ENCODE data around the gene ITGA3.
A peak's percentile ranks its signal among the peaks of the same experiment; 100 is the strongest.

Gene ITGA3

GRCh38 chr17:50075446-50076032 is 19.6 kb downstream of the ITGA3 start:
- DNase-seq = no peak

GRCh38 chr17:50076221-50076590 is 20.3 kb downstream of the ITGA3 start:
- DNase-seq = no peak

GRCh38 chr17:50076591-50077235 is 20.8 kb downstream of the ITGA3 start:
- DNase-seq = no peak

DNA sequence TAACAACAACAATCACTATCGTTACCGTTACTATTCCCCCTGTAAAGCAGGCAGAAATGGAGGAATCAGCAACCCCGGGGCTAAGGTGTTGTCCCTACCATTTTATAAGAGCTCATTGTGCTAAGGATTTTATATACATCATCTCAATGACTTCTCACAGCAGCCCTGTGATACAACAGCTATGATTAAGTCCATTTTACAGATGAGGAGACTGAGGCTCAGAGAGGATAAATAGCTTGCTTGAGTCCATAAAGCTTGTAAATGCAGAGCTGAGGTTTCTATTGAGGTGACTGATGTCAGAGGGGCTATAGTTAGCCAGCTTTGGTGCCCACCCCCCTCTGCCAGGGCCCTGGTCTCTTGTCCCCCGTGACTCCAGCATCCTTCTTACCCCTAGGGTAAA is 22.5 kb downstream of the ITGA3 start:
- DNase-seq = no peak

- peak; percentile 26 for DNase-seq
These were observed 23.6 kb downstream of the ITGA3 start for GRCh38 chr17:50079334-50080095.

DNA sequence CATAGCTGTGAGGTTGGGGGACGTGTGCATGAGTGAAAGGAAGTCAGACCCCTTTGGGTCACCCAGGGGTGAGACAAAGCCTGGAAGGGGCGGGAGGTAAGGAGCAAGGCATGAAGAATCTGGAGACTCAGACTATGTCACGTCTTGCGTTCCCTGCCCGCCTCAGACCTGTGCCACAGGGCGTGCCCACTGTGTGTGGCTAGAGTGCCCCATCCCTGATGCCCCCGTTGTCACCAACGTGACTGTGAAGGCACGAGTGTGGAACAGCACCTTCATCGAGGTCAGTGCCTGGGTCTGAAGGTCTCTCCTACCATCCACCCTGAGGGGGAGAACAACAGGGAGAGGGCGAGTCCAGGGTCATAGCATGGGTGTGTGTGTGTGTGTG is 24.2 kb downstream of the ITGA3 start:
- no peak for DNase-seq

DNA sequence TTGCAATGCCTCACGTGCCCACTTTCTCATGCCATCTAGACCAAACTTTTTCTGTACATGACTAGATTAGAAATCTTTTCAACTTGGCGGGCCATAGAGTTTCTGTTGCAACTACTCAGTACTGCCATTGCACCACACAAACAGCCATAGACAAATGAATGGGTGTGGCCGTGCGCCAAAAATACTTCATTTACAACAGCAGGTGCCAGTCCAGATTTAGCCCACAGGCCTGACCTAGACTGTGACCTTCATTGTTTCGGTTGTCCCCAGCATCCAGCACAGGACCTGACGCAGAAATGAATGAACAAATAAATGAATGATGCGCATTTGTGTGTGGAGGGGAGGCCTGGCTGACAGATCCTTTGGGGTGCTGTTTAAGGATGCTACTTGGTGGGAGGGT is 24.9 kb downstream of the ITGA3 start:
- DNase-seq = no peak

DNA sequence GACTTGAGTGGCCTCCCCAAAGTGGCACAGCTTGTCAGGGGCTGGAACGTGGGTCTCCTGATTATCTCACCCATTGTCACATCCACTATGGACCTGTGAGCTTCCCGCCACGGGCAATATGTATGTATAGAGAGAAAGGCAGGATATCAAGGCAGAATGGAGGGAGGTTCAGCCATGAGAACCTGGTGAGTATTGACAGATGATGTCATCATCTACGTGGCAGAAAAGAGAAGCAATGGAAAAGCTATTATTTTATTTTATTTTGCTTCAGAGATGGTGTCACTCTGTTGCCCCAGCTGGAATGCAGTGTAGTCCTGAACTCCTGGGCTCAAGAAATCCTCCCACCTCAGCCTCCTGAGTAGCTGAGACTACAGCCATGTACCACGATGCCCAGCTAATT is 25.8 kb downstream of the ITGA3 start:
- no peak for DNase-seq

- peak; percentile 89 for DNase-seq
These were observed 31.5 kb downstream of the ITGA3 start for GRCh38 chr17:50087246-50087911.

- no peak for DNase-seq
These were observed 32.0 kb downstream of the ITGA3 start for GRCh38 chr17:50087912-50088405.

DNA sequence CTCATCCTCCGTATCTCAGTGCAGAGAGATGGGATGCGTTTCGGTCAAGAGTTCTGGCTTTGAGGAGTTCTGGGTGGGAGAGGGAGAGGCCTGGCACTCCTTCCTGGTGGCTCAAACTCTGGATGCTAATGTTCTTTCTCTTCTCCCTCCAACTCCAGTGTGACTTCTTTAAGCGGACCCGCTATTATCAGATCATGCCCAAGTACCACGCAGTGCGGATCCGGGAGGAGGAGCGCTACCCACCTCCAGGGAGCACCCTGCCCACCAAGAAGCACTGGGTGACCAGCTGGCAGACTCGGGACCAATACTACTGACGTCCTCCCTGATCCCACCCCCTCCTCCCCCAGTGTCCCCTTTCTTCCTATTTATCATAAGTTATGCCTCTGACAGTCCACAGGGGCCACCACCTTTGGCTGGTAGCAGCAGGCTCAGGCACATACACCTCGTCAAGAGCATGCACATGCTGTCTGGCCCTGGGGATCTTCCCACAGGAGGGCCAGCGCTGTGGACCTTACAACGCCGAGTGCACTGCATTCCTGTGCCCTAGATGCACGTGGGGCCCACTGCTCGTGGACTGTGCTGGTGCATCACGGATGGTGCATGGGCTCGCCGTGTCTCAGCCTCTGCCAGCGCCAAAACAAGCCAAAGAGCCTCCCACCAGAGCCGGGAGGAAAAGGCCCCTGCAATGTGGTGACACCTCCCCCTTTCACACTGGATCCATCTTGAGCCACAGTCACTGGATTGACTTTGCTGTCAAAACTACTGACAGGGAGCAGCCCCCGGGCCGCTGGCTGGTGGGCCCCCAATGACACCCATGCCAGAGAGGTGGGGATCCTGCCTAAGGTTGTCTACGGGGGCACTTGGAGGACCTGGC is 33.3 kb downstream of the ITGA3 start:
- no peak for DNase-seq

DNA sequence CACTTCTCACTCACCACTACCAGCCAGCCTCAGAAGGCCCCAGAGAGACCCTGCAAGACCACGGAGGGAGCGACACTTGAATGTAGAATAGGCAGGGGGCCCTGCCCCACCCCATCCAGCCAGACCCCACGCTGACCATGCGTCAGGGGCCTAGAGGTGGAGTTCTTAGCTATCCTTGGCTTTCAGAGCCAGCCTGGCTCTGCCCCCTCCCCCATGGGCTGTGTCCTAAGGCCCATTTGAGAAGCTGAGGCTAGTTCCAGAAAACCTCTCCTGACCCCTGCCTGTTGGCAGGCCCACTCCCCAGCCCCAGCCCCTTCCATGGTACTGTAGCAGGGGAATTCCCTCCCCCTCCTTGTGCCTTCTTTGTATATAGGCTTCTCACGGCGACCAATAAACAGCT is 34.2 kb downstream of the ITGA3 start:
- DNase-seq = no peak

DNA sequence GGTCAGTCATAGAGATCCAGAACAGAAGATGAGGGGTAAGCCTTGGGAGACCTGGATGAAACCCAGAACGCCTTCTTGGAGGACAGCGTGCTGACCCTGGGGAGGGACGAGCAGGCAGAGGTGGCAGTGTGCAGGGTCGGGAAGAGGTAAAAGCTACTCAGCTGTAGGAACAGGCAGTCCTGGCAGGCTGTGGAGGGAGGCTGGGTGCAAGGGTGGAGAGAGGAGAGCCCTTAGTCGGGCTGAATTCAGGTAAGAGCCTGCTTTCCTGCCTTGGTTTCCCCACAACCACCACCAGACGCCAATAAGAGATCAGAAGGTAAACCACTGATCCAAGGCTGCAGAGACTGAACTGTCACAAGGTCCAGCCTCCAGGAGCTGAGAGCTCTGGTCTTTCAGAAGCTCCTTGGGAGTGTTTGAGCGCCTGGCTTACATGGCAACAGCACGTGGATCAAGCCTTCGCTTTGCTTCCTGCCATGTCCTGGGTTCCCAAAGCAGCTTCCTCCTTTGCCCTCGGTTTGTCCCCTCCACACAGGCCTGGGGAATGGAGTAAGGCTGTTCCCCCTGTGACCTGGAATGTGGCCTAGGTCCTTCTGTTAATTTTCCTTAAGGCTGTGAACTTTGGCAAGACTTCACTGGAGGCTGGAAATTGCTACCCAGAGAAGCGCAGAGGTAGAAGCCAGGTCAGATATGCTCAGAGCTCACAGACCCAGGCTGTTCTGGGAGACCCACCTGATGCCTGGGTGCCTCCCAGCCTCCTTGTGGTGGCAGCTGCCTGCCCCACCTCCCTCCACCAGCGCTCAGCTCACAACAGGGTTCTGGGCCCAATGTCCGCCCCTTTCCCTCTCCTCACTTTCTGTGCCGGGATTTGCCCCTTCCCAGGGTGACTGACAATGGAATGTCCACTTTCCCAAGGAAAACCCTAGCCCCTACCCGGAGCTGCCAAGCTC is 35.3 kb downstream of the ITGA3 start:
- DNase-seq = no peak

DNA sequence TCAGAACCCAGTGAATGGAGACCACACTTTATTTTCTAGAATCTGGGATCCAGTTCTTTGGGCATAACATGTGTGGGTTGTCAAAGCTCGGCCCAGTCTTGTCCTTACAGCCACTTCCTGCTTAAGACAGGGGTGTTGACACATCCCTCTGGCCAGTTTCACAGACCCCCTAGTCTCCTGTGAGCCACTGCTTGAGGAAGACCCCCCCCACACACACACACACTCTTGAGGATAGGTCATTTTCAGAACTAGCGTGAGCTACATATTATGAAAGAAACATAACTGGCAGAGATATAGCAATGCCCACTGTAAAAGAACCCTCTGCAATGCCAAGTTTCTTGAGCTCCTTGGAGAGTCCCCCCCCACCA is 36.0 kb downstream of the ITGA3 start:
- DNase-seq = no peak

DNA sequence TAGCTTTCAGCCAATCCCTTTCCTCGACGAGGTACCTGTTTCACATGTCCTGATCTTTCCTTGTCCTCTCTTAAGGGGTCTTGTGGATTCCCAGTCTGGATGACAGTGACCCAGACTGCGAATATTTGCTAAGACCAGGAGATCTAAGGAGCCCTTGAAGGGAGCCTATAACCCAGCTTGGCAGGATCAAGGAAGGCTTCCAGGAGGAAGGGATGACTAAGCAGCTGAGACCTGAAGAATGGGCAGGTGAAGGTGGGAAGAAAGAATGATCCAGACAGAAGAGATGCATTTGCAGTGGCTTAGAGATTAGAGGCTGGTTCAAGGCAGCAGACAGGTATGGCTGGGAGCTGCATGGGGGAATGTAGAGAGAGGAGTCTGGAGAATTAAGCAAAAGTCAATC is 37.3 kb downstream of the ITGA3 start:
- no peak for DNase-seq

DNA sequence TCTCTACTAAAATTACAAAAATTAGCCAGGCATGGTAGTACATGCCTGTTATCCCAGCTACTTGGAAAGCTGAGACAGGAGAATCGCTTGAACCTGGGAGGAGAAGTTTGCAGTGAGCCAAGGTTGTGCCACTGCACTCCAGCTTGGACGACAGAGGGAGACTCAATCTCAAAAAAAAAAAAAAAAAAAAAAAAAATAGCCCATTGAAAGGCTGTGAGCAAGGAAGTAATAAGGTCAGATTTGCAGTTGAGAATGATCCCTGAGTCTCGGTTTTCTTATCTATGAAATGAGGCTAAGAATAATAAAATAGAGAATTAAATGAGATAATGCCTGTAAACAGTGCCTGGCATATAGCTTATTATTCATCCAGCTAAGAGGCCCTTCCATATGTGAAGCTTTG is 37.9 kb downstream of the ITGA3 start:
- no peak for DNase-seq

- DNase-seq = peak; percentile 95
These were observed 38.4 kb downstream of the ITGA3 start for GRCh38 chr17:50094243-50094752.

DNA sequence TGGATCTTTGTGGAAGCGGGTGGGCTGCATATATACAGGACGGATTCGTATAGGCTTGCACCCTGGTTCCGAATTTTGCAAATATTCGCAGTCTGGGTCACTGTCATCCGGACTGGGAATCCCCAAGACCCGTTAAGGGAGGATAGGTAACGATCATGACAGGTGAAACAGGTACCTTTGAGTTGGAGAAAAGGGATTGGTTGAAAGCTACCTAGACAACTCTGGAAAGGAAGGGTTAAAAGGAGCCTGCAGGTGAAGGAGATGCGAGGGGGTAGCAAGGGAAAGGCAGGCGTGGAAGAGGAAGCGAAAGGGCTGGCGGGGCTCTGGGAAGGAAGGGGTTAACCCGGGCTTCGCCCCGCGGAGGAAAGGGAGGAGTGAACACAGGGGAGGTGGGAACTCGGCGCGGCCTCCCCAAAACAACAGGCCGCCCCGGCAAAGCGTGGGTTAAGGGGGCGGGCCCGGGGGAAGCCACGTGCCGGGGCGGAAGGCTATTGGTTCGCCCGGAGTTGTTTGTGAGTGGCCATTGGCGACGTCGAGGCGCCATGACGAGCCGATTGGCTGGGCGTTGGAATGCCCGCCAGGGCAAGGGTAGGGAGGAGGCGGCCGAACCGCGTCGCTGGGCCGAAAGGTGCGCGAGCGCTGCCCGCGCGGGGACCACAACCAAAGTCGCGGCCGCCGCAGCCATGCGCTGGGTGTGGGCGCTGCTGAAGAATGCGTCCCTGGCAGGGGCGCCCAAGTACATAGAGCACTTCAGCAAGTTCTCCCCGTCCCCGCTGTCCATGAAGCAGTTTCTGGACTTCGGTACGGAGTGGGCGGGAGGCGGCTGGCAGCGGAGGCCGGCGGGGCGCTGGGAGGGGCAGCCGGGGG is 39.1 kb downstream of the ITGA3 start, which contains the start of gene PDK2:
TSS of gene PDK2 (plus strand) at position 599 of the 867 bp plus-strand sequence. CDS start at position 684, 85 bp downstream.
- DNase-seq = peak; percentile 99

DNA sequence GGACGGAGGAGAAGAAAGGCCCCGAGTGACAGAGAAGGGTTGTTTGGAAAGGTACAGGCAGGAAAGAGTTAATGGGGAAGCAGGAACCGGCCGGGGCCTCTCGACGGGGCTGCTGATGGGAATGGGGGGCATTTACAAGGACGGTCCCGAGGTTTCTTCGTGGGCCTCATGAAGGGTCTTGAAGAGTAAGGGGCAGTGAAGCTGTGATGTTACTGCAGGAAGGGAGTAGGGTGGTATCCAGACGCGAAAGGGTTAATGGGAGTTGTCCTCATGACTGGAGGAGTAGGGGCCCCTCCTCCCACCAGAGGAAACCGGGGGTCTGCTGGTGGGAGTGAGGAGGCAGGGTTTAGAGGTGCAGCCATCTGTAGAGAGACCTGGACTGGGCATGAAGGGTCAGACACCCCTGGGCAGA is 39.7 kb downstream of the ITGA3 start:
- peak; percentile 42 for DNase-seq

DNA sequence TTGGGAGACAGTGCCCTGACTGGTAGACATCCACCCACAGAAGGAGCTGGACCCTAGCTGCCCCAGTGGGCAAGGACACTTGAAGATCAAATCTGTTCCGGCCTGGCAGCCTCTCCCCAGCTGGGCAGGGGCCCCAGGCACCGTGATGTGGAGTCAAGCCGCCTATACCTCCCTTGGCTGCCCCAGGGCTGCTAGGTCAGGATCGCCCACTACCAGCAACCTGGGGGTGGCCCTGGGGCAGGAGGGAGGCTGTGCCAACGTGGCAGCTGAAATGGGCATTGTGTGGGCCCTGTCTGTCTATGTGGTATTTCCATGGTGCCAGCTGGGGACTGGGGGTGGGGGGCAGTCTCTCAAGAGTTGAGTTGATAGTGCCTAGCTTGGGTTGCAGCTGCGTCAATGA is 40.2 kb downstream of the ITGA3 start:
- no peak for DNase-seq
